ENCODE data around the gene CLDND1.

Gene CLDND1

DNA sequence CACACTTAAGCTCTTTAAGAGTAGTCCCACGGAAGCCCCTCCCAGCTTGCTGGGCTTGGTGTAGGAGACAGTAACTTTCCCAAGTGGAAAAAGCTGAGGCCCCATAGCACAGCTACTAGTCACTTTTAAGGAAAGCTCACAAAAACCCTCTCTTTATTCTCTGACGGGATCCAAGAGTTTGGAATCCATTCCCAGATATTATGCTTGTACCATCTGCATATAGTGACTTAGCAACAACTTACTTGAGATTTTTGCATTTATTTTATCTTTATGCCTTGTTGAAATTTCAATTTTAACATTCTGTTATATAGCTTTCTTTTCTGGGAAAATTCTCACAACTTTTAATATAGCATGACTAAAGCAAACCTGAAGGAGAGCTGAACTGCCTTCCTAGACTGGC is 28.5 kb upstream of the CLDND1 start:
- DNase-seq = no peak

DNA sequence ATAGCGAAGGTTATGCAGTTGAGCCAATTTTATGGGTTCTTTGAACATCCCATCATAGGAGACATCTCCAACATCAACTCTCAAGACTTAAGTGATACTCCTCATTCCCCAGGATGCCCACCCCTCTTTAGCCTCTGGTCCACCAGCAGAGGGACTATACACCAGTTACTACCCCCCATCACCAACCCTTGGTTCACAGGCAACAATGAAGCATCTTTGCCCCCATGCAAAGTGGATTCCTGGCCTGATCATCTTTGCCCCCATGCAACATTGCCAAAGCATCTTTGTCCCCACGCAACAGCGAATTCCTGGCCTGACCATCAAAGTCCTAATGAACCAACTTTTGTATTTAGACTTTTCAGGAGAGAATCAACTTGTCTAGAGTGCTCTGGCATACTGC is 28.1 kb upstream of the CLDND1 start:
- no peak for DNase-seq

DNA sequence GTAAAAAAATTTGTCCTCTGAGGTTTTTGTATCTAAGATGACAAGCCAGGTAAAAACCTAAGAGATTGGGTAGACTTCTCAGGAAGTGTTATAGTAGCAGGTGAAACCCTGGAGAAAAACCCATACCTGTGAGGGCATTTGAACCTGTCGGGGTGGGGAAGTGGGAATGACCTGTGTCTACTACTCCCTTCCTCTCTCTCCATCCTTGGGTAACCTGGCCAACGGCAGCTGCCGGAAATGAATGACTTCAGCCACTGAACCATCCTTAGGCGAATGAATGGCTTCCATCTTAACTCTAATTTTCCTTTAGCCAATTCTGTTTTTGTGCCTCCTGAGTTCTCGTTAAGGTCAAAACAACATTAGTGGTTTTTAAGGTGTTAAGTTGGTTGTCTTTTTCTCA is 25.8 kb upstream of the CLDND1 start:
- no peak for DNase-seq

DNA sequence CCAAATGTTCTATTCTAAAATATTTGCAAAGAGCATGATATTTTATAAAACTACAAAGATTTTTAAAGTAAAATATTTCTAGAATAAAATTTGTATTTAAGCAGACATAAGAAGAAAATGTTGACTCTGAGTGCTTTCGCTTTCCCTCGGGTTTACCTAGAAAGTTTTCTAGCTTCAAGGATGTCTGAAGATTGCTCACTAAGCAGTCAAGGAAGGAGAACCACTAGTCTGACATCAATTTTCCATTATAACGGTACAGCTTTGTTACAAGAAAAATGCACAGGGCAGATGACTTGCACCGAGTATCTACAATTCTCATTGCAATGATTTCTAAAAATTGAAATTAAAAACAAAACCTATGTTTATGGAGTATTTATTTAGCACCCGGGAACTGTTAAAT is 23.2 kb upstream of the CLDND1 start:
- no peak for DNase-seq

DNA sequence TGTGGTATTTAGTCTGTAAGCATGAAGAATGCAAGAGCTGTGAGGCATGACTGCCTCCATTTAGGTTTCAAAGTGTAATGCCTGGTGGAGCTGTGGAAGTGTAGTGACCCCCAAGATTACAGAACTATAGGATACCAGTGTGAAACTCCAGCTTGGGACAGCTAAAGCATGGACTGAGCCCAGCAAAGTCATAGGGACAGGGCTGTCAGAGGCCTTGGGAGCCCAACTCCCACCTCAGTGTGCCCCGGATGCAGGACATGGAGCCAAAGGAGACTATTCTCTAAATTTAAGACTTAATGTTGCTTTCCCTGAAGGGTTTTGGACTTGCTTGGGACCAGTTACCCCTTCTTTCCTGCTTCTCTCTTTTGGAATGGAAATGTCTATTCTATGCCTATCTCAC is 19.9 kb upstream of the CLDND1 start:
- DNase-seq = no peak

DNA sequence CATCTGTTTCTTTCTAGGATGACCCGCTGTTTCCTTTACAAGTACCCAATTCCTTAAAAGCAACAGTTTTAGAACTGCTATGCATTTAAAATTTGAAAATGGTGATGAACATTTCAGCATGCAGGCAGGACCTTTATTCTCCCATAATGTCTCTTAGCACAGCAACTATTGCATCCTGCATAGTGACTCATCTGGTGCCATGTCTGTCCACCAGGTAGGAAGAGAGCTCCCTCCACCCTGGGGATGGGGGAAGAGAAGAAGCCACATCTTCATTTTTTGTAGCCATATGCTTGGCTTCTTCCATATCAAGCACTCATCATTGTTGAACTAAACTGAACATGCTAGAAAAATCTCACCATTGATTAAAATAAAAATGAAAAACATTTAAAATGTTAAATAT is 19.0 kb upstream of the CLDND1 start:
- DNase-seq = no peak

DNA sequence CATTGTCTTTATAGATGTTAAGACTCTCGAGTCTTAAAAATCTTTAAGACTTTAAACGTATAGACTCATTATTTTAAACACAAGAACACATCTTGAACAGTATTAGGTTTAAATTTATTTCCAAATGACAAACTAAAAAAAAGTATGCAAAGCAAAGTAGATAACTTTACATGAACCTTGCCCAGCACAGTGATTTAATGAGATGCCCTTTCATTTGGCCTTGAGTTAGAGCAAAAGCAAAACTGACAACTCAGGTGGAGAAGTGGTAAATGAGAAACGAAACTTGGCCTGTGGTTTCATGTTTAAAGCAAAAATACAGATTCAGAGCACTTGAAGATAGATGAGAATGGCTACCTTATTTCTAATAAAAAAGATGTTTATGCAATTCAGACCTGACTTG is 17.6 kb upstream of the CLDND1 start:
- DNase-seq = no peak

DNA sequence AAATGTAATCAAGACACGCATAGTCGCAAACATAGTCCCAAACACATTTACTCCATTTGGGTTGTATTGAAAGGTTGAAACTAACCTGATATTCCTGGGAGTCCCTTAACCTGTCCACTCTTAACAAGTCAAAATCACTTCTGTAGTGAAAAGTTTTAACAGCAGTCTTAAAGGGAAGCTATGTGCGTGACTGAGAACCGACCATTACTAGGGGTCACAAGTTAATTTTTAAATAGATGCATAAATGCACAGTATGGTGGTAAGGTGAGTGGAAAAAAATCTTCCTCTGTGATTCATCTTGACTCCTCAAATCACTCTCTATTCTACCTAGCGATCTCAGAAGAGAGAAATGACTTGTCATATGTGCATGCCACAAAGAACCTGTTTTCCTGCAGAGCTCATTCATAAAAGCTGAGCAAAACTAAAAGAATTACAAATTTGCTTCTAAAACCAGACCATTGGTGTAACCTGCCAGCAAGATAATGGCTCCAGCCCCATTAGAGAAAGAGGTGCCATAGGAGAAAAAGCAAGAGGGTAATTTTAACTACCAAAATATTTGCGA is 13.8 kb upstream of the CLDND1 start:
- DNase-seq = no peak

DNA sequence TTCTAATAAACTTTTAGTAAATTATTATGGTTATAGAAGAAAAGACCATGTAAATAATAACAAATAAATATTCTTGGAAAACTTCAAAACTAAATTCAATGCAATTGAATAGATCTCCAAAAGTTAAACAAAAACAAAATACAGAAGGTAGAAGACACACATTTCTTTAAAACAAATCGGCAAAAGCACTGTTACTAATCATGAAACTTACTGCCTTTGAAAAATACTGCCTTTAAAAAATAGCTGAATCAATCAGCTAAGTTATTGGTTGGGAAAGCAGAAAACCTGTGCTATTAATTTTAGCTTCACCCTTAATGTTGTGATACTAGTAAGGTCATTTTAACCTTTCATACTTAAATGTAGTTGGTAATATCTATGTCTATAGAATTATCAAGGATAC is 12.0 kb upstream of the CLDND1 start:
- no peak for DNase-seq

DNA sequence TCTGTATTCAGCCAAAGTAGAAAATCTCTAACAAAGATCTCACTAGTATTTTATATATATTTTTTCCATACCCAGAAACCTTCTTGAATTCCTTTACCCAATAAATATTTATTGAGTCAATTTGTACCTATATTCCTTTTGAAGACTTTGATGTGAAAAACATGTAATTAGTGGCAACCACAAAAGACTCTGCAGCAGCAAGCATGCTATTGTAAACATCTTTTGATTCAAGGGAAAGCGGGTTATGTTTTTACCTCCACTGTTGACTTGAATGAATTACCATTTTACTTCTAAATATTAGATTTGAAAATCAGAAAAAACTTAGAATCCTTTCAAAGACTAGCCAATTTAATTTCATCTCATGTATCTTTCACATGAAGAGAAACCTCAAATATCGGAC is 11.5 kb upstream of the CLDND1 start:
- no peak for DNase-seq

DNA sequence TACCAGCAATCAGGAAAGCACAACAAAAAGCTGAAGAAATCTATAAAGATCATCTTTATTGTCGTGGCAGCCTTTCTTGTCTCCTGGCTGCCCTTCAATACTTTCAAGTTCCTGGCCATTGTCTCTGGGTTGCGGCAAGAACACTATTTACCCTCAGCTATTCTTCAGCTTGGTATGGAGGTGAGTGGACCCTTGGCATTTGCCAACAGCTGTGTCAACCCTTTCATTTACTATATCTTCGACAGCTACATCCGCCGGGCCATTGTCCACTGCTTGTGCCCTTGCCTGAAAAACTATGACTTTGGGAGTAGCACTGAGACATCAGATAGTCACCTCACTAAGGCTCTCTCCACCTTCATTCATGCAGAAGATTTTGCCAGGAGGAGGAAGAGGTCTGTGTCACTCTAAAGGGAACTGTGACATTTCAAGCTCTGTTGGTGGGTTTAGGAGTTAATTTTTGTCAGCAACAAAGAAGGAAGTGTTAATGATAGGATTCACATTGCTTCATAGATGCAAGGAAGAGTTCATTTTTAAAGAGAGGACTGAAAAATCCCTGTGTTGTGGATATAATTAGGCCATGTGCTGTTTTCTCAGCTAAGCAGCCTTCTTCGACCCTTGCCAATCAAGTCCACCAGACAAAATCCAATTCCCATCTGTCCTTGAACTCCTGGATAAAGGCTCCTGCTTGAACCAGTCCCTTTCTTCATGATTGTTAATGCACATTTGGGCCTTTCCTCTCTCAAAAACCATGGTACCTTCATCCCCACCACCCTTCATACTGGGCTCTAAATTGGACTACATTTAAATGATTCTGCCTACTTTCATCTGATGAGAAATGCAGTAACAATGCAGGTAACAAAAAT is 10.2 kb upstream of the CLDND1 start:
- no peak for DNase-seq

DNA sequence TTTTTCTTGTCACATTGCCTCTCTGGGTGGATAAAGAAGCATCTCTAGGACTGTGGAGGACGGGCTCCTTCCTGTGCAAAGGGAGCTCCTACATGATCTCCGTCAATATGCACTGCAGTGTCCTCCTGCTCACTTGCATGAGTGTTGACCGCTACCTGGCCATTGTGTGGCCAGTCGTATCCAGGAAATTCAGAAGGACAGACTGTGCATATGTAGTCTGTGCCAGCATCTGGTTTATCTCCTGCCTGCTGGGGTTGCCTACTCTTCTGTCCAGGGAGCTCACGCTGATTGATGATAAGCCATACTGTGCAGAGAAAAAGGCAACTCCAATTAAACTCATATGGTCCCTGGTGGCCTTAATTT is 9.6 kb upstream of the CLDND1 start:
- DNase-seq = no peak

DNA sequence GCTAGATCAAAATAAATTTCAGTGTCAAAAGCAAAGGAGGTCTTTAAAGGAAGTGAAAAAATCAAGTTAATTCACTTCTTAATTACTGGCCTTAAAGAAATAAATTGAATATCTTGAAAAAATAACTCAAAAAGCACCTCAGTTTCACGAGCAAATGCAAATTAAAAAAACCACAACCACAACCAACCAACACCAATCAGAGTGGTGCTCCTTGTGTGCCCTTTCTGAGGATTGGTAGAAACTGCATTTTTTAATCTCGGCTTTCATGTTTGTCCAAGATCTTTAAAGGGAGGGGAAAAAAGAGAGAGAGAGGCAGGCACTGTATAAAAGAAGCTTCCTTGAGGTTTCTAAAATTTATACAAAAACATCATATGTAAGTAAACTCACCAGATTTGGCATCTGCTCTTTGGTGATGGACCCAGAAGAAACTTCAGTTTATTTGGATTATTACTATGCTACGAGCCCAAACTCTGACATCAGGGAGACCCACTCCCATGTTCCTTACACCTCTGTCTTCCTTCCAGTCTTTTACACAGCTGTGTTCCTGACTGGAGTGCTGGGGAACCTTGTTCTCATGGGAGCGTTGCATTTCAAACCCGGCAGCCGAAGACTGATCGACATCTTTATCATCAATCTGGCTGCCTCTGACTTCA is 9.0 kb upstream of the CLDND1 start, which contains the start of gene GPR15:
TSS of gene GPR15 (plus strand) at position 357 of the 653 bp plus-strand sequence. CDS start at position 413, 56 bp downstream.
- no peak for DNase-seq

DNA sequence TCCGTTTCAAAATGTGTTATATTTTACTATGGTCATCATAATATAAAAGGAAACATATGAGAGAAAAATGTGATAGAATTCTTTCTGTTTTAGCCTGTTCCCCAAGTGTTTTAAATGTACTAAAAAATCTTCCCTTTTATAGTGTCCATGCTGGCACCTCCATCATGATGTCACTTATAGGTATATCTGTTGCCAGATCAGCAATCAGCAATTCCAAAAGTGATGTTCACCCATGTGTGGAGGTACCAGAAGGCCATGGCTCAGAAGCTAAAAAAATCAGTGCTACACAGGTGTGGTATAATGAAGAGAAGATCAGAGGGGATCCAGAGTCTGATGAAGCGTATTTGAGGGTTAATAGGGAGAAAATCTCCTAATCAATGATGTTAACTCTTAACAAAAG is 8.0 kb upstream of the CLDND1 start:
- no peak for DNase-seq

DNA sequence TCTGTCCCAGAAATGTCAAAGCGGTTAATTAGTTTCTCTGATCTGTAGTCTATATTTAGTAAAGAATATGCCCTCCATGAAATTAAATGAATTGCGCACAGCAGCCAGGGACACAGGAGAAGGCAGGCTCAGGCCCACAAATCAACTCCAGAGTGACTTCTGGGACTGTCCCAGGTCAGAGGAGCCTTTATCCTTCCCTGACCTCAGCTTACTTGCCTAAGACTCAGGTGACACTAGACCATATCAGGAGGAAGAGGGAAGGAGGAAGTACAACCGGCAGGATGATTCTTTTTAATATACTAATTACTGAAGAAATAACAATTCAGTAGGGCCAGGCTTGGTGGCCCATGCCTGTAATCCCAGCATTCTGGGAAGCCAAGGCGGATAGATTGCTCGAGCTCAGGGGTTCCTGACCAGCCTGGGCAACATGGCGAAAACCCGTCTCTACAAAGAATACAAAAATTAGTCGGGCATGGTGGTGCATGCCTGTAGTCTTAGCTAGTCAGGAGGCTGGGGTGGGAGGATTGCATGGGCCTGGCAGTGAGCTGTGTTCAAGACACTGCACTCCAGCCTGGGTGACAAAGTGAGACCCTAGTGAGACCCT is 7.3 kb upstream of the CLDND1 start:
- no peak for DNase-seq

DNA sequence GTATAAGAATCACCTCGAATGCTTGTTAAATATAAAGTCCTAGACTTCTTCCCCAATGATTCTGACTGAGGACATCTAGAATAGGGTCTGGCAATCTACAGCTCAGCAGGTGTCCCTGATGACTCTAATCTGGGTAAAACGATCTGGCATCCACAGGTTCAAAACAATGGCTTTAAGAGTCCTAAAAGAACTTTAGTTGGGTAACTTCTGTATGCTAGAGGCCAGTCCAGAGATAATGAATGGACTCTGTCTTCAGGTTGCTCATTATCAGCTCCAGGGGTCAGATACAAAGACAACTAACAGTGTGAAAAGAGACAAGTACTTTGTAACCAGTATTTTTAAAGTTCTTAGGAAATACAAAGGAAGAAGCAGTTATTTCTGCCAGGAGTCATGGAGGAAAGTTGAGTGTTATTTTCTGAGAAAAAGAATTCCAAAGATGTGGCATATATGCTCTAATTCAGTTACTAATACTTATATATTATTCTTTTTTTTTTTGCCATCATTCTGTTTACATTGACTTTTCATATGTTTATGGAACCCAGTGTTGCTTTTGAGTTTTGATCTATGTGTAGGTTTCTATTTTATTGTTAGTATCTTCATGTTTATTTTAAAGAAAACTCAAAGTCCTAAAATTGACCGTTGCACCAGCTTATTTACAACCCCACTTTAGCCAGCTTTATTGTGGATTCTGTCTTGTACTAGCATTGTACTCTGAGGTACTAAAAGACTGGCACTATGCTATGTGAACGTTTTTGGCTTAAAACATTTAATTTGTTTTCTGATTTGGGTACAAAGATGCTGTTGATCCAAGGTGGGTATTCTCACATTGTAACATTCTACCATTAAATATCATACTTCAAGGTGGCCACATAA is 6.0 kb upstream of the CLDND1 start:
- DNase-seq = no peak

DNA sequence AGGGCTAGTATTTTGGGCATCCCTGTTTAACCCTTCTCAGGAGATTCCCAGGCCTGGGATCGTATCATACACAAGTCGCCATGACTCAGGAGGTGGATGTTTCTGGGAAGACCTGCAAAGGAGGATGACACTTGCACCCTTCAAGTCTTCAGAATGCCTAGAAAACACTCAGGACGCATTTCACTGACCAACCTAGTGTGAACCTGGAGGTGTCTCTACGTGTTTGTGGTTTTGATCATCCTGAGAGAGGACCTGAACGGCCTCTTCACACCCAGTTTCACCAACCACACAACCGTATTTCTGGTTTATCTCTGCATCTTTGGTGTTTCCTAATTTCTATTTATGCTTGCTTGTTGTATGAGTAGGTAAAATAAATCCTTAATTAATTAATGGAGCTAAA is 2.8 kb upstream of the CLDND1 start:
- DNase-seq = no peak

DNA sequence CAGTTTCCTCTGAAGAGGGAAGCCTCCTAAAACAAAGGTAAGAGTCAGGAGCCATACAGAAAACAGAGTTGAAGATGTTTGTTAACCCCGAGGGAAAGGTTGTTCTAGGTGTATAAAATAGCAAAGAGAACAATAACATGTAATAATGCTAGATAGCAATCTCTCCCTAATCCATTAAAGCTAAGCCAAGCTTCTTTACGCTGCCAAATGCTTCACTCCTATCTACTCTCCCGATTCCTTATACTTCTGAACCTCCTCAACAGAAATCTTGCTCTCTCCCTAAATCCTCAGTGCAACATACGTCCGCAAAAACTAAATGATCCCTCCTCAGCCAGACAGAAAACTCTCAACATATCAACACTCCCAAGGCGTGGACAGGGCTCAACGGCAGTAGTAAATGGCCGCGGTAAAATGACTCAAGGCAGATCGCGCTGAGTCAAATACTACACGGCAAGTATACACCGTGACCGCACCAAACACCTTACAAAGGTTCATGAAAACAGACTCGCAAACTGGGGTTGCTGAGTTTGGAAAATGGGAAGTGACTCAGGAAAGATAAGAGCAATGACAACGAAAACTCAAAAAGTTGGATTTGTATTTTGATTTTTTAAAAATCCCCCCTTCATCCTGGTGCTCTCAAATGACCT is 682 bp downstream of the CLDND1 start:
- DNase-seq = peak; percentile 69

DNA sequence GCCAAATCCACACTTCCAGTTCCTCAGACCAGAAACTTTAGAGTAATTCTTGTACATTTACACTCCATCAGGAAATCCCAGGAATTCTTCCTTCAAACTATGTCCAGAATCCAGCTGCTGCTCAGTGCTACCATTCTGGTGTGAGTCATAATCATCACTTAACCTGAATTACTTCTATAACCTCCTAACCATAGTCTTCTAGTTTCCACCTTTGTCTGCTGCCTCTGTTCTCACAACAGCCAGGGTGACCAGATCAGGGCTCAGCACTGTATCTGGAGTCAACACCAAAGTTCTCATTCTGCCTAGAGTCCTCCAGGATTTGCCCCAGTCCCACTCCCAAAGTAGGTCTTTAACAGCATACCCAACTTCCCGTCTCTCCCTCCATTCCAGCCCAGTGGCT is 3.4 kb downstream of the CLDND1 start:
- peak; percentile 20 for DNase-seq

DNA sequence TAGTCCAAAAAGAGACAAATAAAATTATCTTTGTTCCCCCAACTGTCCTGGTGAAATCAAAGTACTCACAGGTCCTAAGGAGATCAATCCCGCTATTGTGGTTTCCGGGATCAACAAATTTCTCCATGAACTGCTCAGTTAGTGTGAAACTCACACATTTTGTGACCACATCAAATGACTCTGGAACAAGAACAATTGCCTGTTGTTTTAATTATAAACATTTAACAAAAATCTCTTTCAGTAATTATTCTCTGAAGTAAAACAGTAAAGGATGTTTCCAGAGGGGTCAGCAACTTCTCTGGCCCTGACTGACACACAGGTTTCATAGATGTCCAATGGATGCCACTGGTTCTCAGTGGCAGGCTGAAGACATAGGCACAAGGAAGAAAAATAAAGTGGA is 3.9 kb downstream of the CLDND1 start:
- DNase-seq = no peak

DNA sequence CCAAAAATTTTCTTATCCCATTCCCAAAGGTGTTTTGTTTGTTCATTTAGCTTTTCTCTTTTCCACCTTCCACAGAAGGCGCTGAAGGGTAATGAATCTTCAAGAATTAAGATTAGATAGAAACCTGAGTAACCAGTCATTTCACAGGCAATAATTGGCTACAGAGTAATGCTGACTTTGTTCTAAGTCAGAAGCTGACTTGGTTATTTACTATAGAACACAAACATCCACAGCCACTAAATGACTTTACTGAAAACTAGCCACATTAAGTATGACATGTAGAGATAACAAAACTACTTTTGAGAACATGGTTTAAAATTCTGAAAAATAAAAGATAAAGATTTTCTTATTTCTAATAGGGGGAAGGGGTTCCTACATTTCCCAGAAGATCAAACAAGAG is 7.8 kb downstream of the CLDND1 start:
- DNase-seq = no peak

DNA sequence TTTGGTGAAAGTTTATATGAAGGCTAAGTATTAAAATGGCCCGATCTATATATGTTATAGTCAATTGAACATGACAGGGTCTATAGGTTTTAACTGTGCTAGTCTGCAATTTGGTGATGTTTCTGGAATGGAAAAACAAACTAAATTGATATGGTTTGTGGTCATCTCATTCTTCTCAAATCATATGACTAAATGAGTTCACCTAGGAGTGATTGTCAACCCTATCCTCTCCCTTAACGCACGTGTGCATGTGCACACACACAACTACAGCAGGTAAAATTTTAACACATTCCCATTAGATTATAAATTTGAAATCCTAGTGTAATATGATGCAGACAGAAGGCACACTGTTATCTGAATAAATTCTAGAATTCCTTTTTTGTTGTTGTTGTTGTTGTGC is 9.0 kb downstream of the CLDND1 start:
- DNase-seq = no peak
